Naive thymus-derived CD8-positive, alpha-beta T cell (primary cell): Measurements from ENCODE around the gene SPATS2L. TPM values are rescaled to one million over a fixed set of nuclear protein-coding genes. Genes with fewer than 3 reads are reported as not detected.

Experiments used
- ATAC-seq, 2 donors: fragments of 150-1000 bp; cut with Tn5 transposase in 1 of 2; sonication (Bioruptor Pico), chemical (Tn5 transposase) in 1 of 2; 1 replicate in 1 of 2; 2 replicates in 1 of 2; pipeline ENCODE4 v1.10.0; 2021; ENCODE audit warnings: mild to moderate bottlenecking in 2 of 2, moderate library complexity in 2 of 2
- POLR2A ChIA-PET: fragments of 350-600 bp; sonication (Branson Sonifier 250); formaldehyde crosslinking; loops from one replicate; lab custom pipeline; 2021; ENCODE audit warnings: antibody characterized with exemption; lab: Charles Lee
- DNase-seq, 10 donors: peaks; one replicate each; pipeline versions ENCODE4 v3.0.0 to v3.0.0-alpha.2; 2020 to 2022
- H3K27ac Mint-ChIP-seq, 10 donors: one replicate each; pipeline ENCODE4 v1.8.0; 2020 to 2022; ENCODE audit warnings: mild to moderate bottlenecking in 10 of 10, mixed read lengths in 10 of 10, moderate library complexity in 4 of 10, inconsistent platforms in 1 of 10
- H3K27me3 Mint-ChIP-seq, 5 donors: one replicate each; pipeline ENCODE4 v1.8.0; 2021 to 2022; ENCODE audit warnings: mixed read lengths in 5 of 5
- H3K36me3 Mint-ChIP-seq, 3 donors: one replicate each; pipeline ENCODE4 v1.8.0; 2020 to 2022; ENCODE audit warnings: mixed read lengths in 3 of 3, mild to moderate bottlenecking in 2 of 3, inconsistent platforms in 1 of 3
- H3K4me1 Mint-ChIP-seq, 4 donors: one replicate each; pipeline ENCODE4 v1.8.0; 2021 to 2022; ENCODE audit warnings: mixed read lengths in 4 of 4
- H3K4me3 Mint-ChIP-seq, 10 donors: one replicate each; pipeline ENCODE4 v1.8.0; 2020 to 2022; ENCODE audit warnings: mild to moderate bottlenecking in 10 of 10, mixed read lengths in 10 of 10, moderate library complexity in 6 of 10, inconsistent platforms in 1 of 10
- H3K9me3 Mint-ChIP-seq, 9 donors: one replicate each; pipeline ENCODE4 v1.8.0; 2020 to 2022; ENCODE audit warnings: mixed read lengths in 9 of 9, mild to moderate bottlenecking in 3 of 9, inconsistent platforms in 1 of 9, moderate library complexity in 1 of 9
- polyA plus RNA-seq, 3 donors: library from polyadenylated mRNA; unstranded; fragments of 300-500 nt; fragmentation: Illumina TruSeq; gene quantifications; one replicate each; pipeline ENCODE4 v1.2.3, GENCODE V29; 2021
- total RNA-seq, 8 experiments: library from RNA in 2 of 8; stranded (reverse) in 2 of 8; gene quantifications; one replicate each; pipeline ENCODE4 v1.2.3 and lab custom pipeline; 2021 to 2026

Gene SPATS2L
- total and polyA plus RNA-seq, 5 experiments from 2014 or later: 0.97 to 2.6 (median 1.4) TPM

GRCh38 chr2:200453853-200454534, 147.5 kb downstream of the SPATS2L start:
- Mint-ChIP-seq H3K27me3 (peaks cover 0 to 10% (median 0%) of the 10 kb centered on the region in 5 donors), H3K9me3 (no peaks in the 10 kb centered on the region), H3K4me3 (no peak overlapping the region), H3K36me3 (no peaks in the 10 kb centered on the region), H3K4me1 (peaks cover 0 to 34% (median 0%) of the 10 kb centered on the region in 4 donors), H3K27ac (no peak overlapping the region)
- POLR2A ChIA-PET: no interaction called here
- DNase-seq (no peak), ATAC-seq (no peak)

GRCh38 chr2:200454927-200455801, 148.7 kb downstream of the SPATS2L start:
- POLR2A ChIA-PET: no interaction called here
- H3K4me3 Mint-ChIP-seq: no peak overlapping the region
- no peaks in the 10 kb centered on the region for H3K36me3 Mint-ChIP-seq
- H3K9me3 Mint-ChIP-seq: no peaks in the 10 kb centered on the region
- no peak overlapping the region for H3K27ac Mint-ChIP-seq
- peaks cover 0 to 10% (median 0%) of the 10 kb centered on the region in 5 donors for H3K27me3 Mint-ChIP-seq
- no peak for ATAC-seq
- no peak for DNase-seq
- H3K4me1 Mint-ChIP-seq: peaks cover 0 to 26% (median 0%) of the 10 kb centered on the region in 4 donors

- DNase-seq (no peak), ATAC-seq (no peak)
- POLR2A ChIA-PET: no interaction called here
Measured at GRCh38 chr2:200455958-200456421, 149.5 kb downstream of the SPATS2L start.

GRCh38 chr2:200456567-200456966, 150.1 kb downstream of the SPATS2L start:
- Mint-ChIP-seq H3K4me1 (peaks cover 0 to 18% (median 0%) of the 10 kb centered on the region in 4 donors), H3K27ac (no peak overlapping the region), H3K4me3 (no peak overlapping the region), H3K36me3 (peaks cover 0 to 3% (median 0%) of the 10 kb centered on the region in 3 donors), H3K9me3 (no peaks in the 10 kb centered on the region), H3K27me3 (peaks cover 0 to 5% (median 0%) of the 10 kb centered on the region in 5 donors)
- no peak for ATAC-seq
- POLR2A ChIA-PET: no interaction called here
- no peak for DNase-seq

More at GRCh38 chr2:200455958-200456421, 149.5 kb downstream of the SPATS2L start:
- Mint-ChIP-seq H3K4me3 (peak overlapping the region in 1 of 10 donors; percentile 41), H3K9me3 (no peaks in the 10 kb centered on the region), H3K27ac (no peak overlapping the region), H3K36me3 (peaks cover 0 to under 1% (median 0%) of the 10 kb centered on the region in 3 donors), H3K27me3 (peaks cover 0 to 5% (median 0%) of the 10 kb centered on the region in 5 donors), H3K4me1 (peaks cover 0 to 18% (median 0%) of the 10 kb centered on the region in 4 donors)

- Mint-ChIP-seq H3K27ac (no peak overlapping the region), H3K4me3 (no peak overlapping the region), H3K27me3 (peaks cover 0 to 5% (median 0%) of the 10 kb centered on the region in 5 donors), H3K4me1 (peaks cover 0 to 31% (median 7%) of the 10 kb centered on the region in 4 donors), H3K36me3 (peaks cover 0 to 3% (median 0%) of the 10 kb centered on the region in 3 donors), H3K9me3 (no peaks in the 10 kb centered on the region)
- POLR2A ChIA-PET: no interaction called here
- ATAC-seq (no peak), DNase-seq (no peak)
Measured at GRCh38 chr2:200459101-200459500, 152.6 kb downstream of the SPATS2L start.

GRCh38 chr2:200461846-200462710, 155.6 kb downstream of the SPATS2L start:
- POLR2A ChIA-PET: no interaction called here
- Mint-ChIP-seq H3K27ac (no peak overlapping the region), H3K36me3 (peaks cover 0 to 3% (median 0%) of the 10 kb centered on the region in 3 donors), H3K27me3 (no peaks in the 10 kb centered on the region), H3K4me1 (peaks cover 3 to 39% (median 19%) of the 10 kb centered on the region in 4 donors), H3K9me3 (no peaks in the 10 kb centered on the region), H3K4me3 (no peak overlapping the region)
- DNase-seq (no peak), ATAC-seq (no peak)

GRCh38 chr2:200463452-200463851, 157.0 kb downstream of the SPATS2L start:
- no peaks in the 10 kb centered on the region for H3K9me3 Mint-ChIP-seq
- peaks cover 0 to 3% (median 0%) of the 10 kb centered on the region in 3 donors for H3K36me3 Mint-ChIP-seq
- H3K27ac Mint-ChIP-seq: no peak overlapping the region
- ATAC-seq (no peak), DNase-seq (no peak)
- peaks cover 16 to 53% (median 33%) of the 10 kb centered on the region in 4 donors for H3K4me1 Mint-ChIP-seq
- POLR2A ChIA-PET: no interaction called here
- H3K4me3 Mint-ChIP-seq: no peak overlapping the region
- no peaks in the 10 kb centered on the region for H3K27me3 Mint-ChIP-seq

- POLR2A ChIA-PET: interaction anchor here (1.1 kb wide), 1 partner anchor 43 kb away, joined by 3 read pairs; the partner anchor contains the start of gene KCTD18
- Mint-ChIP-seq H3K9me3 (no peaks in the 10 kb centered on the region), H3K27me3 (no peaks in the 10 kb centered on the region), H3K4me3 (peak overlapping the region; percentile 63 to 89 (median 83)), H3K4me1 (peaks cover 24 to 67% (median 46%) of the 10 kb centered on the region in 4 donors), H3K36me3 (no peaks in the 10 kb centered on the region), H3K27ac (peak overlapping the region; percentile 57 to 95 (median 84))
- peak in 4 of 10 donors; percentile 19 to 36 (median 30) for DNase-seq
- ATAC-seq: peak; percentile 81 to 85
Measured at GRCh38 chr2:200466425-200467418, 160.2 kb downstream of the SPATS2L start.

- Mint-ChIP-seq H3K4me3 (peak overlapping the region in 9 of 10 donors; percentile 11 to 86 (median 60)), H3K36me3 (peaks cover 0 to under 1% (median 0%) of the 10 kb centered on the region in 3 donors), H3K4me1 (peaks cover 24 to 62% (median 44%) of the 10 kb centered on the region in 4 donors), H3K9me3 (no peaks in the 10 kb centered on the region), H3K27ac (peak overlapping the region; percentile 20 to 95 (median 88)), H3K27me3 (no peaks in the 10 kb centered on the region)
- DNase-seq (peak in 7 of 10 donors; percentile 15 to 66 (median 35)), ATAC-seq (peak; percentile 39 to 66)
- POLR2A ChIA-PET: interaction anchor here (0.6 to 1.4 kb wide), 4 partner anchors 10 to 93 kb away, joined by 3 to 4 read pairs (median 3); no protein-coding TSS in a partner anchor
Measured at GRCh38 chr2:200467806-200468681, 161.6 kb downstream of the SPATS2L start.

- DNase-seq (no peak), ATAC-seq (no peak)
- POLR2A ChIA-PET: interaction anchor here (1.0 kb wide), 1 partner anchor 490 kb away, joined by 3 read pairs; no protein-coding TSS in a partner anchor
- peaks cover 0 to 2% (median 0%) of the 10 kb centered on the region in 3 donors for H3K36me3 Mint-ChIP-seq
- H3K9me3 Mint-ChIP-seq: no peaks in the 10 kb centered on the region
- H3K4me1 Mint-ChIP-seq: peaks cover 24 to 50% (median 39%) of the 10 kb centered on the region in 4 donors
- H3K27me3 Mint-ChIP-seq: no peaks in the 10 kb centered on the region
- H3K27ac Mint-ChIP-seq: no peak overlapping the region
- H3K4me3 Mint-ChIP-seq: no peak overlapping the region
Measured at GRCh38 chr2:200469708-200470211, 163.3 kb downstream of the SPATS2L start.
